ENCODE measurements around the gene C11orf54. TPM values are rescaled to one million over a fixed set of nuclear protein-coding genes. Genes with fewer than 3 reads are reported as not detected.
"Not testable (repeated sequence)": the region's sequence is repeated elsewhere in the genome, so short reads cannot be mapped to it uniquely, and the experiment has no call there.

Gene C11orf54
- total RNA-seq, 2 experiments from 2014 or later, result 24.4 to 24.6 TPM

DNA sequence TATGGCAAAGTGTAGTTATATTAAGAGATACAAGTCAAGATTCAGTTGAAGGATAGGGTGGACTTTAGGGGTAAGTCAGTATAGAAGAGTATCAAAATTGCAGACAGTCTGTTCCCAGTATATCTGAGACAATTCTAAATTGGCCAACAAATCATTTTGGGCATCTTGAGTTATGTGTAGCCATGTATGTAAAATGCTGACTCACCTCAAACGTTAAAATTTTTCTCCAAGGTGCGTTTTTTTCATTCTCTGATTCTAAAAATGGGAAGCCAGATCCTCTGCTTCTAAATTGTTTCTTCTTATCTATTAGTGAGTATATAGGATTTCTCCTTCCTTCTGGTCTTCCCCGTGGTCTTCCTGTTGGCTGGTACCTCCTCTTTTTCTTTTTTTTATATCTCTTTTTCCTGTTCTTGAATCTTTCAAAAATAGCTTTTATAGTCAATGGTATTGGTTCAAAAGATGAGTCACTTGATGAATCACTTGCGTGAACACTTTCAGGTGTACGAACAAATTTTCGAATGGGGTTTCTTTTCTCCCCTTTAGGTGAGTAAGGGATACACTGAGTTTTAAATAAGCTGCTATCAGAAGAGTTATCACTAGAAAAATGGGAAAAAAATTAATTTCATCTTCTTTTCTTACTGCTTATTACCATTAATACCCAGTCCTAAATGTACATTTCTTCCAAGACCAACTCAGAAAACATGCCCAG is 3.4 kb upstream of the C11orf54 start:
- ChIA-PET POLR2A (interaction anchor here (0.7 to 9.6 kb wide), 11 partner anchors 7 to 76 kb away, joined by 3 to 325 read pairs (median 5); partner anchors contain the start of genes CEP295 and MED17), CTCF (interaction anchor here (0.7 to 5.0 kb wide), 3 partner anchors 45 to 767 kb away, joined by 3 to 47 read pairs (median 3); partner anchors contain the start of gene MED17)
- peak overlapping the region; percentile 98 for H3K27ac Mint-ChIP-seq
- peaks cover 73% of the 10 kb centered on the region for H3K4me1 Mint-ChIP-seq
- H3K4me3 Mint-ChIP-seq, result peak overlapping the region; percentile 99
- no peaks in the 10 kb centered on the region for H3K27me3 Mint-ChIP-seq
- H3K9me3 Mint-ChIP-seq, result no peaks in the 10 kb centered on the region
- no peak for DNase-seq
- H3K36me3 Mint-ChIP-seq (ENCODE audit: low read depth), result peaks cover 88% of the 10 kb centered on the region

DNA sequence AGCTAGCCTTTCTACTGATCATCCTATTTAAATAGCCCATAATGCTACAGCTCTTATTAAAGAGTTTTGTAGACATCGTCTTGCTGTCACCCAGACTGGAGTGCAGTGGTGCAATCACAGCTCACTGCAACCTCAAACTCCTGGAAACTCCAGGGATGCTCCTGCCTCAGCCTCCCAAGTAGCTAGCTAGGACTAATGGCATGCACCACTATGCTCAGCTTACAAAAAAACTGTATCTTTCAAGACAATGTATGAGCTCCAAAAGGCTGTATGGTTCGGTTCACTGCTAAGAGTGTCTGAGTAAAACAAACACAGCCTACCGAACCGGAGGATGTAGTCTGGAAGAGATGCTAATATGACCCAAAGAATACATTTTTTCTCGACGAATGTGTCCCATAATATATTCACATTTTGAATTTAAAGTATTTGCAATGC is 2.8 kb upstream of the C11orf54 start:
- POLR2A ChIA-PET, result interaction anchor here (0.6 to 9.6 kb wide), 14 partner anchors 8 to 1505 kb away, joined by 3 to 325 read pairs (median 4); partner anchors contain the start of genes CEP295 and MED17

DNA sequence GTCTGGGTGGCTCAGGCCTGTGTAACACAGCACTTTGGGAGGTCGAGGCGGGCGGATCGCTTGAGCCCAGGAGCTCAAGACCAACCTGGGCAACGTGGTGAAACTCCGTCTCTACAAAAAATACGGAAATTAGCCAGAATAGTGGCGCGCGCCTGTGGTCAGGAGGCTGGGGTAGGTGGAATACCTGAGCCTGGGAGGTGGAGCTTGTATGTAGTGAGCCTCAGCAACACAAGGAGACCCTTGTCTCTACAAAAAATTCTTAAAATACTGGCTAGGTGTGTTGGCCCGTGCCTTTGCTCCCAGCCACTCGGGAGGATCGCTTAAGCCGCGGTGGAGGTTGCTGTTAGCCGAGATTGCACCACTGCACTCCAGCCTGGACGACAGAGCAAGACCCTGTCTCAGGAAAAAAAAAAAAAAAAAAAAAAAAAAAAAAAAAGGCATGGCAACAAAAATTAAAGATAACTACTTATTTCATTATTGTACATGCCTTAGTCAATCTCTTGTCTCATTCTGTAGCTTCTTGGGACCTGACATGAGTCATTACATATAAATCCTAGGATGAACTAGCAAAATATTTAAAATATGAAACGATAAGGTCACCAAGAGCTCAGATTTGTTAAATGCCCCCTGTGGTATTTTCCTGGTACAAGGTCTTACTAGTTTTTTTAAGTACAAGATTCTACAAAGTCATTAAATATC is 1.3 kb upstream of the C11orf54 start:
- Mint-ChIP-seq H3K9me3 (no peaks in the 10 kb centered on the region), H3K27ac (peak overlapping the region; percentile 98), H3K27me3 (no peaks in the 10 kb centered on the region), H3K36me3 (ENCODE audit: low read depth) (peaks cover 70% of the 10 kb centered on the region), H3K4me3 (peak overlapping the region; percentile 99), H3K4me1 (peaks cover 60% of the 10 kb centered on the region)
- ChIA-PET CTCF (interaction anchor here (0.7 to 5.0 kb wide), 6 partner anchors 14 to 1095 kb away, joined by 3 to 47 read pairs (median 7); partner anchors contain the start of gene MED17), POLR2A (interaction anchor here (0.5 to 9.6 kb wide), 23 partner anchors 9 to 1327 kb away, joined by 3 to 325 read pairs (median 9); partner anchors contain the start of genes CEP295, MED17, PANX1 and SLC36A4)
- DNase-seq, result peak; percentile 35

More for the DNA sequence above, 2.8 kb upstream of the C11orf54 start:
- Mint-ChIP-seq H3K4me1 (peaks cover 69% of the 10 kb centered on the region), H3K36me3 (ENCODE audit: low read depth) (peaks cover 82% of the 10 kb centered on the region), H3K9me3 (no peaks in the 10 kb centered on the region), H3K27ac (peak overlapping the region; percentile 98), H3K27me3 (no peaks in the 10 kb centered on the region), H3K4me3 (peak overlapping the region; percentile 99)
- no peak for DNase-seq
- CTCF ChIA-PET, result interaction anchor here (0.7 to 5.0 kb wide), 3 partner anchors 44 to 767 kb away, joined by 3 to 47 read pairs (median 3); partner anchors contain the start of gene MED17

DNA sequence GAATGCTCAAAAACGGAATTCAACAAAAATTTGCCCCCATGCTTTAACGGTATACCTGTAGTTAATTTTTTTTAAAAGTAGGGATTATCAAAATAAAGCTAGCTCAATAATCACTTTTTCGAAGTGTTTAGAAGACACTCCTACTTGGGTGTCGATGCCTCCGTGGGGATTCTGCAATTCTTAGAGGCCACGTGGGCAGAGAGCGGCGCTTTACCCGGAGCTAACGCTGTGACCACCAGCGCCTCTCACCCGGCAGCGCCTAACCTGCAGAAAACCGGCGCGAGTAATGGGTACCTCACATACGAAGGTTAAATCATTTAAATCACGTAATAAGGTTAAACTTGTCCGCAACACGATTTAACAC is 760 bp upstream of the C11orf54 start:
- peaks cover 65% of the 10 kb centered on the region for H3K36me3 Mint-ChIP-seq (ENCODE audit: low read depth)
- POLR2A ChIA-PET, result interaction anchor here (0.6 to 9.6 kb wide), 30 partner anchors 10 to 1326 kb away, joined by 3 to 325 read pairs (median 5); partner anchors contain the start of genes ANKRD49, CEP295, MED17 and PANX1
- no peaks in the 10 kb centered on the region for H3K27me3 Mint-ChIP-seq
- H3K4me1 Mint-ChIP-seq, result peaks cover 56% of the 10 kb centered on the region
- peak overlapping the region; percentile 98 for H3K27ac Mint-ChIP-seq
- CTCF ChIA-PET, result interaction anchor here (0.6 to 5.0 kb wide), 6 partner anchors 14 to 545 kb away, joined by 3 to 47 read pairs (median 7); partner anchors contain the start of gene MED17
- H3K9me3 Mint-ChIP-seq, result no peaks in the 10 kb centered on the region
- peak overlapping the region; percentile 99 for H3K4me3 Mint-ChIP-seq
- DNase-seq, result peak; percentile 67

DNA sequence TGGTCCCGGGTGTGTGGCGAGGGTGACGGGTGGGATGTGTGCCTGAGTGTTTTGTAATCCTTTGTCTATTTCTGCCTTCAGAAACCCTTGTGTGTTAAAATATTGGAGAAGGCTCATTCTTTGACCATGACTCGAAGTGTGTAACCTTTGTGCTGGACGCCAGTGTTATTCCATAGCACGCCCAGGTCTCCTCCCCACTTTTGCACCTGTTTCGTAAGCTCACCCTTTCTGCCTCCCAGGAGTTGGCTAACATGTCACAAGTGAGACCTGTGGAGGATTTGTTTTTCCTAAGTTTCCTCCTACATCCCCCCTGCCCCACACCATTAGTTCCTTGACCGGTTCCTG is 382 bp downstream of the C11orf54 start:
- H3K27me3 Mint-ChIP-seq, result no peaks in the 10 kb centered on the region
- ChIA-PET POLR2A (interaction anchor here (0.6 to 9.6 kb wide), 30 partner anchors 8 to 1325 kb away, joined by 3 to 325 read pairs (median 4); partner anchors contain the start of genes ANKRD49, CEP295, FUT4 and MED17), CTCF (interaction anchor here (1.0 to 5.0 kb wide), 6 partner anchors 12 to 546 kb away, joined by 3 to 47 read pairs (median 6); partner anchors contain the start of gene MED17)
- peaks cover 46% of the 10 kb centered on the region for H3K4me1 Mint-ChIP-seq
- DNase-seq, result no peak
- no peaks in the 10 kb centered on the region for H3K9me3 Mint-ChIP-seq
- peaks cover 54% of the 10 kb centered on the region for H3K36me3 Mint-ChIP-seq (ENCODE audit: low read depth)
- peak overlapping the region; percentile 98 for H3K27ac Mint-ChIP-seq
- peak overlapping the region; percentile 99 for H3K4me3 Mint-ChIP-seq

DNA sequence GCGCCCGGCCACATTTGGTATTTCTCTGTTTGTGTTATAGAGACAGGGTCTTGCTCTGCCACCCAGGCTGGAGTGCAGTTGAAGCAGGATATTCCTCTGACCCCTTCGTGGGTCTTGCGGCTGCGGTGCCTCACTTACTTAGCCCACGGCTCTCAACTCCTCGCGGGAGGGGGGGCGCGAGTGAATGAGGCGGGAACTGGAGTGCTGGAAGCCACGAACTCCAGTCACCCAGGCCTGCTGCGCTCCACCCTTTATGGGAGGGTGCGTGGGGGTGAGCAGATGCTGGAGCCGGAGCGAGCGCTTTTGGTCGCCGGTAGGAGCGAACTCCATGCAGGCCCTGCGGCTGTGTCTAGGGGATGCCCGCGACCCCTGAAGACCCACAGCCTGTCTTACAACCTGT is 1.8 kb downstream of the C11orf54 start:
- Mint-ChIP-seq H3K9me3 (no peaks in the 10 kb centered on the region), H3K4me1 (peaks cover 31% of the 10 kb centered on the region), H3K4me3 (peak overlapping the region; percentile 59), H3K36me3 (ENCODE audit: low read depth) (peaks cover 46% of the 10 kb centered on the region), H3K27me3 (no peaks in the 10 kb centered on the region), H3K27ac (no peak overlapping the region)
- CTCF ChIA-PET, result no interaction called here
- DNase-seq, result no peak
- POLR2A ChIA-PET, result interaction anchor here (9.6 kb wide), 1 partner anchor 39 kb away, joined by 325 read pairs; the partner anchor contains the start of gene MED17

DNA sequence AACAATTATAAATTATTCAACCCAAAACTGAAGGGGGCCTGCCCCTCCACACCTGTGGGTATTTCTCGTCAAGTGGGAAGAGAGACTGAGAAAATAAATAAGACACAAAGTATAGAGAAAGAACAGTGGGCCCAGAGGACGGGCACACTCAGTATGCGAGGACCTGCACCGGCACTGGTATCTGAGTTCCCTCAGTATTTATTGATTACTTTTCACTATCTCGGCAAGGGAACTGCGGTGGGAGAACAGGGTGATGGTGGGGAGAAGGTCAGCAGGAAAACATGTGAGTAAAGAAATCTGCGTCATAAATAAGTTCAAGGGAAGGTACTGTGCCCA is 3.2 kb downstream of the C11orf54 start:
- H3K4me1 Mint-ChIP-seq, result peaks cover 18% of the 10 kb centered on the region
- no peak for DNase-seq
- POLR2A ChIA-PET, result no interaction called here
- peaks cover 33% of the 10 kb centered on the region for H3K36me3 Mint-ChIP-seq (ENCODE audit: low read depth)
- H3K27ac Mint-ChIP-seq, result no peak overlapping the region
- no peaks in the 10 kb centered on the region for H3K9me3 Mint-ChIP-seq
- H3K27me3 Mint-ChIP-seq, result no peaks in the 10 kb centered on the region
- H3K4me3 Mint-ChIP-seq, result no peak overlapping the region
- CTCF ChIA-PET, result no interaction called here

DNA sequence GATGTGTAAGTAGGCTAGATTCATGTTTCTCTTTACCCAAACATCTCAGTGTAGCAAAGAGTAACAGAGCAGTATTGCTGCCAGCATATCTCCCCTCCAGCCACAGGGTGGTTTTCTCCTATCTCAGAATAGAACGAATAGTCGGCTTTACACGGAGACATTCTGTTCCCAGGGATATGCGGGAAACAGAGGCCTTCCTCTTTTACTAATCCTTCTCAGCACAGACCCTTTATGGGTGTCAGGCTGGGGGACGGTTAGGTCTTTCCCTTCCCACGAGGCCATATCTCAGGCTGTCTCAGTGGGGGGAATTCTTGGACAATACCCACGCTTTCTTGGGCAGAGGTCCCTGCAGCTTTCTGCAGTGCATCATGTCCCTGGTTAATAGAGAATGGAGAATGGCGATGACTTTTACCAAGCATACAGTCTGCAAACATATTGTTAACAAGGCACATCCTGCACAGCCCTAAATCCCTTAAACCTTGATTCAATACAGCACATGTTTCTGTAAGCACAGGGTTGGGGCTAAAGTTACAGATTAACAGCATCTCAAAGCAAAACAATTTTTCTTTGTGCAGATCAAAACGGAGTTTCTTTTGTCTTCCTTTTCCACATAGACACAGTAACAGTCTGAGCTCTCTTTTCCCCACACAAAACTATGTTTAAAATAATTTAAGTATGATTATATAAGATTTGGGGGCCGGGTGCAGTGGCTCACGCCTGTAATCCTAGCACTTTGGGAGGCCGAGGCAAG is 3.7 kb downstream of the C11orf54 start:
- H3K27ac Mint-ChIP-seq, DNase-seq, POLR2A ChIA-PET, CTCF ChIA-PET, H3K27me3 Mint-ChIP-seq, H3K9me3 Mint-ChIP-seq, H3K4me3 Mint-ChIP-seq: not testable (repeated sequence)
- Mint-ChIP-seq H3K36me3 (ENCODE audit: low read depth) (peaks cover 27% of the 10 kb centered on the region), H3K4me1 (peaks cover 14% of the 10 kb centered on the region)

DNA sequence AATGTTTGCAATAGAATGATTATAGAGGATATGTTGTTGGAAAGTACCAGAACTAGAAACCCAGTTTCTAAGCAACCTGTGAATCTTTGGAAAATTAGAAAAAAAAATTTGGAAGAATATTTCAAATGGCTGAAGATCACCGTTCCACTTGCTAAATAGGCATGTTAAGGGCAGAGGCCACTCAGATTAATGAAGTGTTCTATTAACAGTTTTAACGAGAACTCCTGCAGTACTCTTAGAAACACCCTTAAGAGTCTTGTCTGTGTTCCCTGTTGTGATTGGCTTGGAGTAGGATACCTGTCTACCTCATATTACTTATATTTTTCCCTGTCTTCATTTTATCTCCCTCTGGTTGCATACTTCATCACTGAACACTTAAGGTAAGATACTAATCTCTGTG is 4.6 kb downstream of the C11orf54 start:
- Mint-ChIP-seq H3K4me1 (peaks cover 13% of the 10 kb centered on the region), H3K27ac (no peak overlapping the region), H3K27me3 (no peaks in the 10 kb centered on the region), H3K9me3 (no peaks in the 10 kb centered on the region), H3K4me3 (no peak overlapping the region), H3K36me3 (ENCODE audit: low read depth) (peaks cover 19% of the 10 kb centered on the region)
- ChIA-PET POLR2A (no interaction called here), CTCF (interaction anchor here (1.0 kb wide), 1 partner anchor 37 kb away, joined by 3 read pairs; no protein-coding TSS in a partner anchor)
- DNase-seq, result no peak

DNA sequence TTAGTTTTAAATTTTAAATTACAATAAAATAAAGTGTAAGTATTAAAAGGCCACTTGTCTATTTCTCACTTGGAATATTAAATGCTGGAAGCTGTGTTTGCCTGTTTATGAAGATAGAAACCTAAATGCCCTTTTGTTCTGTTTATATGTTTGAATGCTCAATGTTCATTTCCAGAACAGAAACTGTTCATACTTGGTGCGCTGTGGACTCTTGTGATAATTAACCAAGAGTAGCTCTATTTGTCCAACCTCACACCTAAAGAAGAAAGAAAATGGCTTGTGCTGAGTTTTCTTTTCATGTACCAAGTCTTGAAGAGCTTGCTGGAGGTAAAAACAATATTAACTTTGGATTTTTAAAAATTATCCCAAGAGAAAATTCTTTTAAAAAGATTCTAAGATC is 5.7 kb downstream of the C11orf54 start:
- no peak overlapping the region for H3K4me3 Mint-ChIP-seq
- no peak overlapping the region for H3K27ac Mint-ChIP-seq
- H3K9me3 Mint-ChIP-seq, result no peaks in the 10 kb centered on the region
- H3K4me1 Mint-ChIP-seq, result peaks cover 13% of the 10 kb centered on the region
- POLR2A ChIA-PET, result no interaction called here
- peaks cover 14% of the 10 kb centered on the region for H3K36me3 Mint-ChIP-seq (ENCODE audit: low read depth)
- CTCF ChIA-PET, result interaction anchor here (1.0 kb wide), 1 partner anchor 38 kb away, joined by 3 read pairs; no protein-coding TSS in a partner anchor
- no peak for DNase-seq
- no peaks in the 10 kb centered on the region for H3K27me3 Mint-ChIP-seq

DNA sequence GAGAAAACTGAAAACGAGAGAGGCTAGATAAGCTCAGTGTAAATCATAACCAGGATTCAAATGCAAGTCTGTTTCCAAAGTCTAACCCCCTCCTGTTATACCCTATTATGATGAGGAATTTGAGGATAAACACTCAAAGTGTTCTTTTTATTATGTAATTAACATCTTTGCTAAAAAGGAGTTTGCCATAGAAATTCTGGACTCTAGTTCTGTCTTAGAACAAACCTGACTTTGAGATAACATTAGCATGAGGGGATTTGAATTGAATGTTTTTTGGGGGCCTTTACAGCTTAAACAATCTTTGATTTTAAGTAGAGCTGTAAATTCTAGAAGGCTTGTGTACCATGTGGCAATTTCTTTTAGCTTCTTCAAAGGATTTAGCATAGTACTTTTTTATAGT is 9.5 kb downstream of the C11orf54 start:
- H3K36me3 Mint-ChIP-seq (ENCODE audit: low read depth), result peaks cover 24% of the 10 kb centered on the region
- no peak overlapping the region for H3K4me3 Mint-ChIP-seq
- DNase-seq, result no peak
- CTCF ChIA-PET, result interaction anchor here (0.6 kb wide), 1 partner anchor 184 kb away, joined by 4 read pairs; no protein-coding TSS in a partner anchor
- POLR2A ChIA-PET, result interaction anchor here (1.3 kb wide), 1 partner anchor 9 kb away, joined by 4 read pairs; the partner anchor contains the start of genes C11orf54 and TAF1D
- H3K4me1 Mint-ChIP-seq, result no peaks in the 10 kb centered on the region
- H3K9me3 Mint-ChIP-seq, result no peaks in the 10 kb centered on the region
- H3K27ac Mint-ChIP-seq, result no peak overlapping the region
- H3K27me3 Mint-ChIP-seq, result no peaks in the 10 kb centered on the region

DNA sequence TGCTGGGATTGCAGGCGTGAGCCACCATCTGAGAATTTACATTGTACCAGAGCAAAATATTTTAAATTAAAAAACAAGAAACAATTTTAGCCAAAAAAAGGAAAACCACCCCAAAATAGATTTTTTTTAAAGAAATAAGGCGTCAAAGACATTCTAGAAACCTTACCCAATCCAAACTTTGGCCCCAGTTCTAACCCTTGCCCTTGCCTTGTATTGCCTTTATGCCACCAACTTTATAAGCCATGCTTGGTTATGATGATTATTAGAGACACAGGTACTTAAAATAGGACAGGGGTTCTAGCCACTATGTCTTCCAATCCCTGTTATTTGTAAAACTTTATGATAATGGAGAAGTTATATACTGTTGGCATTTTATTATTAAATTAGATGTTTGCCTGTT is 11.8 kb downstream of the C11orf54 start:
- CTCF ChIA-PET, result no interaction called here
- no peak overlapping the region for H3K27ac Mint-ChIP-seq

More for the DNA sequence above, 11.8 kb downstream of the C11orf54 start:
- Mint-ChIP-seq H3K36me3 (ENCODE audit: low read depth) (peaks cover 30% of the 10 kb centered on the region), H3K27me3 (no peaks in the 10 kb centered on the region), H3K4me3 (no peak overlapping the region), H3K4me1 (no peaks in the 10 kb centered on the region), H3K9me3 (no peaks in the 10 kb centered on the region)
- POLR2A ChIA-PET, result no interaction called here
- DNase-seq, result no peak
